Activated T-cell treated with anti-CD3 and anti-CD28 coated beads, Interleukin-2, amount 50 U/mL, for 24 hours (primary cell): ENCODE measurements around the gene CD276.

Experiments
- DNase-seq: peaks from one replicate; pipeline ENCODE4 v3.0.0-alpha.2; 2020
- H3K27ac Mint-ChIP-seq: 2 replicates; pipeline ENCODE4 v1.8.0; 2020; ENCODE audit warnings: mild to moderate bottlenecking, mixed read lengths
- H3K27me3 Mint-ChIP-seq: 2 replicates; pipeline ENCODE4 v1.8.0; 2020; ENCODE audit warnings: mixed read lengths
- H3K36me3 Mint-ChIP-seq: 2 replicates; pipeline ENCODE4 v1.8.0; 2020; ENCODE audit warnings: low read depth, mixed read lengths
- H3K4me1 Mint-ChIP-seq: 2 replicates; pipeline ENCODE4 v1.8.0; 2020; ENCODE audit warnings: low read depth, mixed read lengths
- H3K4me3 Mint-ChIP-seq: 2 replicates; pipeline ENCODE4 v1.8.0; 2020; ENCODE audit warnings: mild to moderate bottlenecking, moderate library complexity, mixed read lengths
- H3K9me3 Mint-ChIP-seq: 2 replicates; pipeline ENCODE4 v1.8.0; 2020; ENCODE audit warnings: mixed read lengths

Gene CD276

DNA sequence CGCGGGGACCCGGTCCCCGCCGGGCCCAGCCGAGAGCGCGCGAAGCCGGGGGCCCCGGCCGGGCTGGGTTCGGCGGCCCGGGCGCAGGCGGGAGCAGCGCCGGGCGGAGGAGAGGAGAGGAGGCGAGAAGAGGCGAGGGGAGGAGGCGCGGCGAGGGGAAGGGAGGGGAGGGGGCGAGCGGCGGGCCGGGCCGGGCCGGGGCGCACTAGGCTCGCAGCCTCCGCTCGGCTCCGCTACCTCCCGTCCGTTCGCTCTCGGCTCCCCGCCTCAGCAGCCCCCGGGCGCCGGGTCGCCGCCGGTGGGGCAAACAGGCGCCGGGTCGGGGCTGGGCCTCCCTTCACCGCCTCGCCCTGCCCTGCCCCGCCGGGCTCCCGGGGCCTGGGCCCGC lies 68.6 kb downstream of the CD276 start:
- peaks cover 52% of the 10 kb centered on the region for H3K27me3 Mint-ChIP-seq
- H3K4me1 Mint-ChIP-seq: peaks cover 4% of the 10 kb centered on the region
- no peak overlapping the region for H3K27ac Mint-ChIP-seq
- H3K9me3 Mint-ChIP-seq: no peaks in the 10 kb centered on the region
- no peaks in the 10 kb centered on the region for H3K36me3 Mint-ChIP-seq
- DNase-seq: no peak
- no peak overlapping the region for H3K4me3 Mint-ChIP-seq

DNA sequence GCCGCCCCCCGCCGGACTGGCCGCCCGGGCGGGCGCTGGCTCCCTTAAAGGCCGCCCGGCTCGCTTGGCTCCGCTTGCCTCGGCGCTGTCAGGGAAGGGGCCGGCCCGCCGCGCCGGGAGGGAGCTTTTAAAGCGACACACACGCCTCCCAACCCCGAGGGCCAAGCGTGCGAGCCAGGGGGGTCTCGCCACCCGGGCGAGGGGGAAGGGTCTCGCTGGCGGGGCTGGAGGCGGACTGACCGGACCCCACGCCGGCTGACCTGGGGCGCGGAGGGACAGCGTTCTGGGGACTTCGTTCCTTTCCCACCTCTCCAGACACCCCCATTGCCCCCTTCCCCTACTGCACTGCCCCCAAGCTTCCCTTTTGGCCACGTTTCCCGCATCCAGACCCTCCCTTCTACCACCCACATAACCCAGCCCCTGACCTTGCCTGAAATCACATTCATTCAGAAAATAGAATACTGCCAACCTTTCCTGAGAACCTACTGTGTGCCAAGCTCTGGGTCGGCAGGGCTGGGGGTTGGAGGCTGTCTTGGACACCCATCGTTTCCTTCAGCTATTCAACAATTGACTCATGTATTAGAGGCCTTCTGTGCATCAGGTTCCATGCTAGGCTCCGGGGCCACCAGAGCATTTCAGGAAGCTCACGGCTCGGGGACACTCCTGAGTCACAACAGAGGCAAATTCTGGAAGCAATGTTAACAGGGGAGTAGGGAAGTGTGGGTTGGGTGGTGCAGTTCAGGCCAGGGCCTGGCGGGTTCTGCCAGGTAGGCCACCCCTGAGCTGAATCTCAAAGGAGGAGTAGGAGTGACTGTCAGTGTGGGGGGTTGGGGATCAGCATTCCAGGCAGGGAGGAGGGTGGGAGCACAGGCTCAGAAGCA lies 69.3 kb downstream of the CD276 start, which contains the start of gene INSYN1:
TSS of gene INSYN1 (minus strand) at position 102 of the 881 bp plus-strand sequence. CDS start 2,221 bp downstream, outside the sequence.
- DNase-seq: no peak
- Mint-ChIP-seq H3K27ac (no peak within 1 kb of the TSS), H3K4me3 (no peak within 1 kb of the TSS), H3K27me3 (peaks cover 46% of the 10 kb centered on the region), H3K36me3 (no peaks in the 10 kb centered on the region), H3K4me1 (peaks cover 4% of the 10 kb centered on the region), H3K9me3 (no peaks in the 10 kb centered on the region)

DNA sequence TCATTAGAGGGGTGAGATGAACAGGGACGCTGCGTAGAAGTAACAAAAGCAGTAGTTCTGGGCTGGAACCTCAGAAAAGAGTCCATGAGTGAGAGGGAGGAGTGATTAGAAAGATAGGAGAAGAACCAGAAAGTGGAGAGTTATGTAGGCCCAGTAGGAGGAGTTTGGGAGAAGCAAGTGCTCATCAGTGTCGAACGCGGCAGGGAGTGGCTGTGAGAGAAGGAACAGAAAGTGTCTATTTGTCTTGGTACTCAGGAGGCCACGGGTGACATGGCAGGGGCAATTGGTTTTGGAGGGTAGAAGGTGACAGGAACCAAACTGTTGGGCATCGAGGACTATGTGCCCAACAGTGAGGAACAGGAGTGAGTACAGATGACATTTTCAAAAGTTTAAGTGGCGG lies 70.3 kb downstream of the CD276 start:
- H3K36me3 Mint-ChIP-seq: no peaks in the 10 kb centered on the region
- peaks cover 37% of the 10 kb centered on the region for H3K27me3 Mint-ChIP-seq
- no peak overlapping the region for H3K27ac Mint-ChIP-seq
- no peak for DNase-seq
- H3K4me3 Mint-ChIP-seq: no peak overlapping the region
- peaks cover 4% of the 10 kb centered on the region for H3K4me1 Mint-ChIP-seq
- no peaks in the 10 kb centered on the region for H3K9me3 Mint-ChIP-seq

DNA sequence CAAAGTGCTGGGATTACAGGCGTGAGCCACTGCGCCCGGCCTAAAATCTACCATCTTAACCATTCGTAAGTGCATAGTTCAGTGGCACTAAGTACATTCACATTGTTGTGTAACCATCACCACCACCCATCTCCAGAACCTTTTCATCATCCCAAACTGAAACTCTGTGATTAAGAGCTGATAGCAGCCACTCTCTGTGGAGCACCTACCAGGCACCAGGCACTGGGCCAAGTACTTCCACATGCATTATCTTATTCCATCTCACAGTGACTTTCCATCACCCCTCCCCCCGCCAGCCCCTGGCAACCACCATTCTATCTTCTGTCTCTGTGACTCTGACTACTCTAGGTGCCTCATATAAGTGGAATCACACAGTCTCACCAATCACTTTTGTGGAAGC lies 71.3 kb downstream of the CD276 start:
- peaks cover 4% of the 10 kb centered on the region for H3K4me1 Mint-ChIP-seq
- H3K36me3 Mint-ChIP-seq: no peaks in the 10 kb centered on the region
- H3K4me3 Mint-ChIP-seq: no peak overlapping the region
- no peaks in the 10 kb centered on the region for H3K9me3 Mint-ChIP-seq
- DNase-seq: no peak
- peaks cover 27% of the 10 kb centered on the region for H3K27me3 Mint-ChIP-seq
- no peak overlapping the region for H3K27ac Mint-ChIP-seq

DNA sequence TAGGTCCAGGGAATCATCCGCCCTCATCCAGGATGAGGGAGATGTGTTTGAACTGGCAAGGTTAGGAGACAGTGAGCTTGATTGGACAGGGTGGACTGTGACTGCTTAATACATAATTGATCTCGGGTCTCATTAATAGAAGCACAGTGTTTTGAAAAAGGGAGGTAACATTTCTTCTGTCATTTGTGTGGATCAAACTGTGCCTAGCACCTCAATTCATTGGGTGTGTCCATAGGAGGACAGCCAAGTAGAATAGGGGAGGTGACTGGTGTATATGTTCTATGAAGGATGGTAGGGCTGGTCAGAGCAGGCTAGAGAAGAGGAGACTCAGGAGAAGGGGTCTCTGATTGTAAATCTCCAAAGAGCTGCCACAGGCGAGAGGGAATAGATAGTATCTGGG lies 71.8 kb downstream of the CD276 start:
- H3K4me3 Mint-ChIP-seq: no peak overlapping the region

DNA sequence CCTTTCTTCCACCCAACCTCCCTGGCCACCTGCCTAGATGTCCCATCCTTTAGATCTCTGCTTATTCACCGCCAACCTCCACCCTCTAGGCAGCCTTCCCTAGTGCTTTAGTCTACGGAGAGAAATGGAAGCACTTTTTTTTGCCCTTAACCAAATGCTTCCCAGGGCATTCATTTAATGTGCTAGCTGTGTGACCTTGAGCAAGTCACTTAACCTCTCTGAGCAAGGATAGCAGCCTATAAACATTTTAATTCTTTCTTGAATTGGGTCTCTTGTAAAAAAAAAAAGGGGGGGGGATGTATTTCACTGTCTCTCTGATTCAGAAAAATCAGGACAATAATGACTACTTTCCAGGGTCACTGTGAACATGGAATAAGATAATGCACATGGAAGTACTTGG lies 72.2 kb downstream of the CD276 start:
- peaks cover 3% of the 10 kb centered on the region for H3K4me1 Mint-ChIP-seq
- no peak for DNase-seq

More for the DNA sequence above, 71.8 kb downstream of the CD276 start:
- DNase-seq: no peak
- Mint-ChIP-seq H3K36me3 (no peaks in the 10 kb centered on the region), H3K9me3 (no peaks in the 10 kb centered on the region), H3K27me3 (peaks cover 22% of the 10 kb centered on the region), H3K27ac (no peak overlapping the region), H3K4me1 (peaks cover 4% of the 10 kb centered on the region)

DNA sequence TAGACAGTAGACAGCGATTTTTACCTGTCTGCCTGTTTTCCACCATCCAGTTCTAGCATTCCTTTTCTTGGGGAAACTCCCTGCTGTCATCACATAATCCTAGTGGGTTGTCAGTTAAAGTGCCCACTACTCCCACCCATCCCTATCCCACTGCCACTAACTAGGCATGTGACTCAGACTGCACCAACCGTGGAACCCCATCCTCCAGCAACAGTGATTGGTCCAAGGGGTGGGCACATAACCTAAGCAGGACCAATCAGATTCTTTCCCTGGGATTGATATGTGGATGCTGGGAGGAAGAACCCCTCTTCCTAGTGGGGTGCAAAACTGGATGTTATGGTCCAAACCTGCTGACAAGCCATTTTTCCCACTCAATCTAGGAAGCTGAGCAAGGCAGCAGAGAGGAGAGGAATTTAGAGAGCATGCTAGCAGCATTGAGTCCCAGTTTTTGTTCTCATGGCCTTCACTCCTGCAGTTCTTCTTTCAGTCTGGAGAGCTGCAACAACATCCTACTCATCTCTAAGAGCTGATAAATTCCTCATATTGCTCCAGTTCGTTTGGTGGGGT lies 72.8 kb downstream of the CD276 start:
- Mint-ChIP-seq H3K36me3 (no peaks in the 10 kb centered on the region), H3K4me1 (peaks cover 2% of the 10 kb centered on the region), H3K27ac (no peak overlapping the region), H3K27me3 (peaks cover 16% of the 10 kb centered on the region), H3K4me3 (no peak overlapping the region), H3K9me3 (no peaks in the 10 kb centered on the region)
- DNase-seq: no peak

More for the DNA sequence above, 72.2 kb downstream of the CD276 start:
- H3K36me3 Mint-ChIP-seq: no peaks in the 10 kb centered on the region
- no peaks in the 10 kb centered on the region for H3K9me3 Mint-ChIP-seq
- H3K27me3 Mint-ChIP-seq: peaks cover 19% of the 10 kb centered on the region
- H3K4me3 Mint-ChIP-seq: no peak overlapping the region
- H3K27ac Mint-ChIP-seq: no peak overlapping the region

DNA sequence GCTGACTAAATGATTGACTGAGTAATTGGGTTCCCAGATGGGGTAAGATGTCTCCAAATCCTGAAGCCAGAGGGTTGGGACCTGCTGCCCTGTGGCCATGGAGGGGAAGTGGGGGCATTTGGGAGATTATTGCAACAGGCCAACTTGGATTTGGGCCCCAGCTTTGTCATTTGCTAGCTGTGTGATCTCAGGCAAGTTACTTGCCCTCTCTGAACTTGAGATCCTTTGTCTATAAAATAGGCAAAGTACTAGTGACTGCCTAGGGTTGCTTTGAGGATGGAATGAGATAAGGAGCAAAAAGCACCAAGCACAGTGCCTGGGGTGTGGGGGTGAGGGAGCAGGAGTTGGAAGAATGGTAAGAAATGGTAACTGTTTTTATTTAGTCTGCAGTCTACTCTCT lies 73.4 kb downstream of the CD276 start:
- no peak overlapping the region for H3K27ac Mint-ChIP-seq
- H3K4me1 Mint-ChIP-seq: peaks cover 2% of the 10 kb centered on the region
- no peak for DNase-seq
- peaks cover 16% of the 10 kb centered on the region for H3K27me3 Mint-ChIP-seq
- H3K4me3 Mint-ChIP-seq: no peak overlapping the region
- no peaks in the 10 kb centered on the region for H3K36me3 Mint-ChIP-seq
- H3K9me3 Mint-ChIP-seq: no peaks in the 10 kb centered on the region

DNA sequence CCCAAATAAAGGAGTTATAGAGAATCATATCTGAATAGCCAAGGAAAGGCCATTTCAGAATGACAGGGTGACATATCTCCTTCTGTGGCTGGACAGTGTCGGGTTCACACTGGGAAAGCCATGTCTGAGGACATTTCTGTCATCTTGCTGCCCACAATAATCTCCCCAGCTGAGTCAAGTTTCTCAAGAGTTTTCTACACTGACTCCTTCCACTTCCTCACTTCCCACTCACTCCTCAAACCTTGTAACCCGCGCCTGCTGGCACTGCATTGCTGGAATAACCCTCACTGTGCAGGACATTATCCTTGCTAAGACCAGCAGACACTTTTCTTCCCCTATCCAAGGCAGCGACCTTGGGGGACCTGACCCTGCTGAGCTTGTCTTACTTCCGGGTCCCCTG lies 74.3 kb downstream of the CD276 start:
- H3K9me3 Mint-ChIP-seq: no peaks in the 10 kb centered on the region
- H3K27me3 Mint-ChIP-seq: peaks cover 15% of the 10 kb centered on the region
- H3K36me3 Mint-ChIP-seq: no peaks in the 10 kb centered on the region
- no peak overlapping the region for H3K27ac Mint-ChIP-seq
- peaks cover 2% of the 10 kb centered on the region for H3K4me1 Mint-ChIP-seq
- no peak for DNase-seq
- H3K4me3 Mint-ChIP-seq: no peak overlapping the region

DNA sequence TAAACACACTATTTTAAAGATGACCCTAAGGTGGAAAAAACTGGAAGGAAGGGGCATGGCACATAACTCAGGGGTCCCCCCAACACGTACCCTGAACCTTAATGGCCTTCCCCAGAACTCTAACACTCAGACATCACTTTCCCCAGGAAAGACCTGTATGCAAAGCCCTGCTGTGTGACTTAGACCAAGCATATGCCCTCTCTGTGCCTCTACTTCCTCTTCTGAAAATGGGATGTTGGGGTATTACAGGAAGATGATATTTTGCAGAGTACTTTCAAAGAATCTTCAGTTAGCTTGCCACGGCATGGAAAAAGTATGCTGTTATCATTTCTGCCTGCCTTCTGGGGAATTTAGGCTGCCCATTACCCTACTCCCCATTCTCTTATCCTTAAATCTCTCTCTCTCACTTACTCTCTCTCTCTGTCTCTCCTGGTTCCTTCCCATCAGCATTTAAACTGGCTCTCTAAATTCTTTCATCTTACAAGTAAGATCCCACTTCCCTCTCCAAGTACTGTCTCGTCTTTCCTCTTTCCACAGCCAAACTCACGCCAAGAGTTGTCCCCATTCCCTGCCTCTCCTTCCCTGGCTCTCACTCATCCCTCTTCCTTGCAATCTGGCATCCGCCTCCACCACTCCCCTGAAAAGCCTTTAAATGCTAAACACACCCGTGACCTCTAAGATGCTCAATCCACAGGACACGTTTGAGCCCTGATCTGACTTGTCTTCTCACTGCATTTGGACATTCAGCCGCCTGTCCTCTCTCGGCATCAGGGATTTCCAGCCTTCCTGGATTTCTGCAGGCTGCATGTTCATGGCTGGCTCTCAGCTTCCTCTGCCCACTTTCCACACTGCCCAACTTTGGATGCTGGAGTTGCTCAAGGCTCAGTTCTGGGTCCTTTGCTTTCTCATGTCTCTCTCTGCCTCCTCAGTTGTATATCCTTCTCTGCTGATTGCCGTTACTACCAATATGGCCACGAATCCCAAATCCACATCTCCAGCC lies 76.4 kb downstream of the CD276 start:
- H3K9me3 Mint-ChIP-seq: no peaks in the 10 kb centered on the region
- DNase-seq: no peak
- H3K4me1 Mint-ChIP-seq: no peaks in the 10 kb centered on the region
- H3K27ac Mint-ChIP-seq: no peak overlapping the region
- H3K27me3 Mint-ChIP-seq: peaks cover 6% of the 10 kb centered on the region
- H3K36me3 Mint-ChIP-seq: no peaks in the 10 kb centered on the region
- H3K4me3 Mint-ChIP-seq: no peak overlapping the region

DNA sequence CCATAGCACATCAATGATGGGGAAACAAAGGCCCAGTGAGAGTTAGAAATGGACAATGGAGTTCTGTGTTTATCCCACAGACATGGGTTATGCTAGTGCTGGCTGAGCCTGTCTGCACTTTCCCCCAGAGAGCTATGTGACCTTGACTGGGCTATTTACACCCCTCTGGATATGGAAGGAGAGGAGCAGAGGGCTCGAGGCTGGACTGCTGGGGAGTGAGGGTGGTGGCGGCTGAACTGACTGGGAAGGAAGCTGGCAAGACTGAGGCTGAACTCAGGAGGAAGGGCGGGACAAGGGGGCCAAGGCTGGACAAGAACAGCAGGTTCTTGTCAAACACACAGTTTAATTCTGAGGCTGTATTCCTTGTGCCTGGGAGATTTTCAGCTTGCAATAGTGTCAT lies 79.7 kb downstream of the CD276 start:
- H3K36me3 Mint-ChIP-seq: no peaks in the 10 kb centered on the region
- H3K27me3 Mint-ChIP-seq: peaks cover 16% of the 10 kb centered on the region
- H3K27ac Mint-ChIP-seq: no peak overlapping the region
- no peaks in the 10 kb centered on the region for H3K4me1 Mint-ChIP-seq
- no peak overlapping the region for H3K4me3 Mint-ChIP-seq
- H3K9me3 Mint-ChIP-seq: no peaks in the 10 kb centered on the region
- no peak for DNase-seq
